ENCODE measurements around the gene SGSM2.

DNA sequence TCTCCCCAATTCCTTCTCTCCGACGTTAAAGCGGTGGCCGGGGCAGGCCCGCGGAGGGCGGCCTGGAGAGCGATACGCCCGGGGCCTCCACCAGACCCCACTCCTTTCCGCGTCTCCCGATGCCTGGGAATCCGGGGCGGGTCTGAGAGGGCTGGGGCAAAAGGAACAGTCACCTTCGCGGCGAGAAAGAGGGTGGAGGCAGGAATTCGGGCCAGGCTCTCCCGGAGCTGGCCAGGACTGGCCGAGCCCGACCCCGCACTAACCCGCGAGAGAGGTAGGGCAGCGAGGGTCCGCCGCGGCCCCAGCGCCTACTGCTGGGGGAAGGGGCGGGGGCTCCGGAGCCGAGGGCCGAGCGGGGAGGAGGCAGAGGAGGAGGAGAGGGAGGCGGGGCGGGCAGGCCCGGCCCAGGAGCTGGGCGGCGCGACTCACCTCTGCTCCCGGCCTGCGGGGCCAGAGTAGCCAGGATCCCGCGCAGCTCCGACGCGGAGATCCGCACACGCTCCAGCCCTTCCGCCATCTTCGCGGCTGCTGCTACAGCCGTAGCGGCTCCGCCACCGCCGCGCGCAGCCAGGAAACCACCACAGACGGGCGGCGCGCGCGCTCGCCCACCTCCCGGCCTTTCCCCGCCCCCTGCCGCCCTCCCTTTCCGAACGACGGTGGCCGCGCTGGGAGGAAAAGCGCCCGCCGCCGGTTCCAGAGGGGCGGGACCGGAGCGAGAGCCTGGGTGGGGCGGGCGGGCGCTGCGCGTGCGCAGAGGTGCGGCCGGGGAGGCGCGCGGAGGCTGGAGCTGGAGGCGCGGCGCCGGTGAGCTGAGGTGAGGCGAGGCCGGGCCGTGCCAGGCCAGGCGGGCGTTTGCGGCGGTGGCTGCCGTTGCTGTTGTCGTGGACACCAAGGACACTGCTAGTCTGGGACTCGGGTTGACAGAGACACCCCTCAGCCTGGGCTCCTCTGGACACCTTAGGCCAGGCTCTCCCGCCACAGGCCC lies 33.8 kb upstream of the SGSM2 start, which contains the start of the genes SMG6 and SRR:
- TF ChIP-seq EZH2 (IDR thresholded peaks at IDR 0.05; ENCODE audit: low read depth) (no peak), CTCF (conservative IDR thresholded peaks at IDR 0.05) (no peak)
